ENCODE results near the gene CD14.
"Not testable (repeated sequence)": the region's sequence is repeated elsewhere in the genome, so short reads cannot be mapped to it uniquely, and the experiment has no call there.

The CD14 gene

GRCh38 chr5:140602147-140602546, 30.8 kb downstream of the CD14 start:
- TF ChIP-seq CTCF (IDR thresholded peaks at IDR 0.05; ENCODE audit: low read depth, low read length), result no peak
- Histone ChIP-seq H3K36me3 (no peaks in the 10 kb centered on the region), H3K4me1 (no peaks in the 10 kb centered on the region), H3K27me3 (no peaks in the 10 kb centered on the region), H3K4me3 (ENCODE audit: low read depth, low read length) (no peak overlapping the region), H3K9me3 (no peaks in the 10 kb centered on the region)
- no peak for DNase-seq

- no peak for TF ChIP-seq CTCF (IDR thresholded peaks at IDR 0.05; ENCODE audit: low read depth, low read length)
- Histone ChIP-seq H3K36me3 (no peaks in the 10 kb centered on the region), H3K4me3 (ENCODE audit: low read depth, low read length) (no peak overlapping the region), H3K27me3 (no peaks in the 10 kb centered on the region), H3K4me1 (no peaks in the 10 kb centered on the region), H3K9me3 (no peaks in the 10 kb centered on the region)
- no peak for DNase-seq
Observed at GRCh38 chr5:140600096-140600495, 32.9 kb downstream of the CD14 start.

- Histone ChIP-seq H3K4me3 (ENCODE audit: low read depth, low read length) (no peak overlapping the region), H3K4me1 (no peaks in the 10 kb centered on the region), H3K9me3 (no peaks in the 10 kb centered on the region), H3K27me3 (no peaks in the 10 kb centered on the region), H3K36me3 (no peaks in the 10 kb centered on the region)
- no peak for TF ChIP-seq CTCF (IDR thresholded peaks at IDR 0.05; ENCODE audit: low read depth, low read length)
- no peak for DNase-seq
Observed at GRCh38 chr5:140598836-140599235, 34.1 kb downstream of the CD14 start.

GRCh38 chr5:140596321-140596741, 36.6 kb downstream of the CD14 start:
- Histone ChIP-seq H3K27me3 (no peaks in the 10 kb centered on the region), H3K4me3 (ENCODE audit: low read depth, low read length) (no peak overlapping the region), H3K4me1 (no peaks in the 10 kb centered on the region), H3K9me3 (no peaks in the 10 kb centered on the region), H3K36me3 (no peaks in the 10 kb centered on the region)
- no peak for TF ChIP-seq CTCF (IDR thresholded peaks at IDR 0.05; ENCODE audit: low read depth, low read length)
- DNase-seq, result no peak

- Histone ChIP-seq H3K4me1 (no peaks in the 10 kb centered on the region), H3K9me3 (no peaks in the 10 kb centered on the region), H3K36me3 (no peaks in the 10 kb centered on the region), H3K4me3 (ENCODE audit: low read depth, low read length) (no peak overlapping the region), H3K27me3 (no peaks in the 10 kb centered on the region)
- no peak for DNase-seq
- no peak for TF ChIP-seq CTCF (IDR thresholded peaks at IDR 0.05; ENCODE audit: low read depth, low read length)
Observed at GRCh38 chr5:140595538-140596300, 37.3 kb downstream of the CD14 start.

- Histone ChIP-seq H3K4me3 (ENCODE audit: low read depth, low read length) (no peak overlapping the region), H3K36me3 (no peaks in the 10 kb centered on the region), H3K4me1 (no peaks in the 10 kb centered on the region), H3K27me3 (no peaks in the 10 kb centered on the region), H3K9me3 (no peaks in the 10 kb centered on the region)
- no peak for DNase-seq
- no peak for TF ChIP-seq CTCF (IDR thresholded peaks at IDR 0.05; ENCODE audit: low read depth, low read length)
Observed at GRCh38 chr5:140594169-140594568, 38.8 kb downstream of the CD14 start.

- not testable (repeated sequence) for DNase-seq
Observed at GRCh38 chr5:140593070-140593469, 39.9 kb downstream of the CD14 start.

More at GRCh38 chr5:140593070-140593469, 39.9 kb downstream of the CD14 start:
- H3K27me3 ChIP-seq; H3K9me3 ChIP-seq; H3K4me1 ChIP-seq; H3K36me3 ChIP-seq; H3K4me3 ChIP-seq (ENCODE audit: low read depth, low read length): not testable (repeated sequence)

Measured in BE2C (cell line).